Measurements from ENCODE around the gene CPA5.

DNA sequence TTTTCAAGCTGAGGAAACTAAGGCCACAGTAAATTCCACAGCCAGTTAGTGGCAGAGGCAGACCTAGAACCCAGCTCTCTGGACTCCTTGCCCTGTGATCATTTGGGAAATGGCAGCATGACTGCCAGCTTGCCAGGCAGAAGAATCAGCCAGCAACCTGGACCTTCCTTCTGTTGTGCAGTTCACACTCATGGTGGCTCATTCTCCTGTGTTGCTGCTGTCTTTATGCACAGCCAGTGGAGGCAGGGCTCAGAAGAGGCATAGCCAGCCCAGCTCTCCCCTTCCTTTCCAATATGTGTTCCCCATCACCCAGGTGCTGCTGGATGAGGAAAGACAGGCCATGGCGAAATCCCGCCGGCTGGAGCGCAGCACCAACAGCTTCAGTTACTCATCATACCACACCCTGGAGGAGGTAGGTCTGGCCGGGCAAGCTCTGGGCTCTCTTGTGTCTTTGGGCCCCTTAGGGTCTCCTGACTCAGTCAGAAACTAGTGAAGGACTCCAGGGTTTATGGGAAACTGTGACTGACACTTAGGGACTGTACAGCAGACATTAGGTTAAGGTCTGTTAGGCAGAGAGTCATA lies 14.8 kb downstream of the CPA5 start:
- TF ChIP-seq, protein P1, sequence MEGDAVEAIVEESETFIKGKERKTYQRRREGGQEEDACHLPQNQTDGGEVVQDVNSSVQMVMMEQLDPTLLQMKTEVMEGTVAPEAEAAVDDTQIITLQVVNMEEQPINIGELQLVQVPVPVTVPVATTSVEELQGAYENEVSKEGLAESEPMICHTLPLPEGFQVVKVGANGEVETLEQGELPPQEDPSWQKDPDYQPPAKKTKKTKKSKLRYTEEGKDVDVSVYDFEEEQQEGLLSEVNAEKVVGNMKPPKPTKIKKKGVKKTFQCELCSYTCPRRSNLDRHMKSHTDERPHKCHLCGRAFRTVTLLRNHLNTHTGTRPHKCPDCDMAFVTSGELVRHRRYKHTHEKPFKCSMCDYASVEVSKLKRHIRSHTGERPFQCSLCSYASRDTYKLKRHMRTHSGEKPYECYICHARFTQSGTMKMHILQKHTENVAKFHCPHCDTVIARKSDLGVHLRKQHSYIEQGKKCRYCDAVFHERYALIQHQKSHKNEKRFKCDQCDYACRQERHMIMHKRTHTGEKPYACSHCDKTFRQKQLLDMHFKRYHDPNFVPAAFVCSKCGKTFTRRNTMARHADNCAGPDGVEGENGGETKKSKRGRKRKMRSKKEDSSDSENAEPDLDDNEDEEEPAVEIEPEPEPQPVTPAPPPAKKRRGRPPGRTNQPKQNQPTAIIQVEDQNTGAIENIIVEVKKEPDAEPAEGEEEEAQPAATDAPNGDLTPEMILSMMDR (IDR thresholded peaks at IDR 0.05; ENCODE audit: borderline replicate concordance, extremely low read depth, low read length, poor library complexity, severe bottlenecking): no peak
- TF ChIP-seq EZH2 (IDR thresholded peaks at IDR 0.05; ENCODE audit: borderline replicate concordance, low read depth, low read length, severe bottlenecking): no peak
